DND-41 (cell line): ENCODE data around the gene HOXB4.

Experiments used
- ATAC-seq: fragments of 200-7000 bp; cut with Tn5 transposase; 3 replicates; pipeline ENCODE4 v1.9.1; 2021; ENCODE audit warnings: low read depth; ENCODE audit not compliant: insufficient read depth
- DNase-seq: peaks from one replicate; pipeline ENCODE4 v3.0.0-alpha.2; 2020
- H2AFZ ChIP-seq: 2 replicates; pipeline ENCODE4 v1.6.0; 2012; ENCODE audit warnings: low read depth, low read length
- H3K27ac ChIP-seq: 2 replicates; pipeline ENCODE4 v1.5.1; 2012; ENCODE audit warnings: low read length, inconsistent platforms
- H3K27me3 ChIP-seq: fragments of 200-600 bp; sonication (generic); 2 replicates; pipeline ENCODE4 v1.6.0; 2012; ENCODE audit warnings: low read length, mild to moderate bottlenecking, inconsistent platforms; ENCODE audit not compliant: insufficient read depth, poor library complexity
- H3K36me3 ChIP-seq: 2 replicates; pipeline ENCODE4 v1.5.1; 2012; ENCODE audit warnings: low read length, inconsistent platforms; ENCODE audit not compliant: insufficient read depth
- H3K4me1 ChIP-seq: 2 replicates; pipeline ENCODE4 v1.5.1; 2012; ENCODE audit warnings: mild to moderate bottlenecking, low read length; ENCODE audit not compliant: insufficient read depth
- H3K4me2 ChIP-seq: 2 replicates; pipeline ENCODE4 v1.6.0; 2012; ENCODE audit warnings: mild to moderate bottlenecking, moderate library complexity, low read length, inconsistent platforms; ENCODE audit not compliant: insufficient read depth
- H3K4me3 ChIP-seq, 2 experiments: fragments of 200-600 bp in 1 of 2; shearing (Covaris generic) in 1 of 2; 2 replicates each; pipeline ENCODE4 v1.5.1; 2012 to 2016; ENCODE audit warnings: inconsistent platforms in 2 of 2, low read length in 2 of 2, mild to moderate bottlenecking in 2 of 2, low read depth in 1 of 2, moderate library complexity in 1 of 2
- H3K79me2 ChIP-seq: 2 replicates; pipeline ENCODE4 v1.6.0; 2012; ENCODE audit warnings: low read length, inconsistent platforms; ENCODE audit not compliant: insufficient read depth
- H3K9ac ChIP-seq: 2 replicates; pipeline ENCODE4 v1.6.0; 2012; ENCODE audit warnings: low read depth, mild to moderate bottlenecking, inconsistent platforms, low read length, moderate library complexity
- H3K9me3 ChIP-seq: 2 replicates; pipeline ENCODE4 v1.5.1; 2012; ENCODE audit warnings: low read length, moderate library complexity, mild to moderate bottlenecking, inconsistent platforms; ENCODE audit not compliant: insufficient read depth, severe bottlenecking
- H4K20me1 ChIP-seq: 2 replicates; pipeline ENCODE4 v1.6.0; 2012; ENCODE audit warnings: low read length; ENCODE audit not compliant: insufficient read depth
- CTCF ChIP-seq: IDR thresholded peaks from 2 replicates; pipeline ENCODE4 v1.5.1; 2012; ENCODE audit warnings: borderline replicate concordance, low read length, moderate library complexity, mild to moderate bottlenecking; ENCODE audit not compliant: poor library complexity, severe bottlenecking; ENCODE audit errors: extremely low read depth
- EZH2 ChIP-seq: IDR thresholded peaks from 3 replicates; pipeline ENCODE4 v1.6.1; 2012; ENCODE audit warnings: borderline replicate concordance, low read depth, mild to moderate bottlenecking, moderate library complexity, low read length, inconsistent platforms; ENCODE audit not compliant: severe bottlenecking

Gene HOXB4

GRCh38 chr17:48582750-48583069, 4.6 kb upstream of the HOXB4 start:
- H4K20me1 ChIP-seq = peaks cover 4% of the 10 kb centered on the region; the same call in 1 of the 2 replicates
- peaks cover 6% of the 10 kb centered on the region; the same call in 1 of the 2 replicates for H3K4me1 ChIP-seq
- H3K36me3 ChIP-seq = no peaks in the 10 kb centered on the region
- H3K79me2 ChIP-seq = no peaks in the 10 kb centered on the region
- no peaks in the 10 kb centered on the region for H3K9me3 ChIP-seq
- peaks cover 17% of the 10 kb centered on the region for H3K27me3 ChIP-seq
- ATAC-seq = no peak
- no peak overlapping the region for H3K4me2 ChIP-seq
- H3K9ac ChIP-seq = no peak overlapping the region
- no peak overlapping the region for H3K4me3 ChIP-seq
- H2AFZ ChIP-seq = no peak overlapping the region
- H3K27ac ChIP-seq = no peak overlapping the region
- DNase-seq = no peak
- no peak for TF ChIP-seq EZH2
- TF ChIP-seq CTCF = no peak

- TF ChIP-seq EZH2 = no peak
- ATAC-seq (no peak), DNase-seq (no peak)
- Histone ChIP-seq H3K4me3 (no peak overlapping the region), H3K4me2 (no peak overlapping the region), H3K4me1 (no peaks in the 10 kb centered on the region), H3K36me3 (no peaks in the 10 kb centered on the region), H3K27me3 (peaks cover 5% of the 10 kb centered on the region), H3K27ac (no peak overlapping the region), H3K9me3 (no peaks in the 10 kb centered on the region), H3K9ac (no peak overlapping the region), H4K20me1 (peaks cover 4% of the 10 kb centered on the region; the same call in 1 of the 2 replicates), H3K79me2 (no peaks in the 10 kb centered on the region), H2AFZ (no peak overlapping the region)
Measured at GRCh38 chr17:48579760-48580554, 1.8 kb upstream of the HOXB4 start.

- DNase-seq (no peak), ATAC-seq (no peak)
- H2AFZ ChIP-seq = no peak overlapping the region
- H3K36me3 ChIP-seq = no peaks in the 10 kb centered on the region
- no peak overlapping the region for H3K27ac ChIP-seq
- H3K9me3 ChIP-seq = no peaks in the 10 kb centered on the region
- no peak overlapping the region for H3K9ac ChIP-seq
- H3K79me2 ChIP-seq = no peaks in the 10 kb centered on the region
- peaks cover 4% of the 10 kb centered on the region; the same call in 1 of the 2 replicates for H4K20me1 ChIP-seq
- H3K4me2 ChIP-seq = no peak overlapping the region
- no peak overlapping the region for H3K4me3 ChIP-seq
- no peaks in the 10 kb centered on the region for H3K4me1 ChIP-seq
- TF ChIP-seq EZH2 (no peak), CTCF (no peak)
- peaks cover 8% of the 10 kb centered on the region for H3K27me3 ChIP-seq
Measured at GRCh38 chr17:48579471-48579759, 1.3 kb upstream of the HOXB4 start.

GRCh38 chr17:48578616-48579470, 693 bp upstream of the HOXB4 start:
- Histone ChIP-seq H3K79me2 (no peaks in the 10 kb centered on the region), H3K27ac (no peak overlapping the region), H4K20me1 (peaks cover 4% of the 10 kb centered on the region; the same call in 1 of the 2 replicates), H3K9ac (no peak overlapping the region), H3K9me3 (no peaks in the 10 kb centered on the region), H3K36me3 (no peaks in the 10 kb centered on the region), H3K4me3 (no peak overlapping the region), H3K4me1 (no peaks in the 10 kb centered on the region), H3K4me2 (no peak overlapping the region), H2AFZ (no peak overlapping the region), H3K27me3 (peaks cover 10% of the 10 kb centered on the region)
- ATAC-seq (no peak), DNase-seq (no peak)
- TF ChIP-seq EZH2 = no peak
- no peak for TF ChIP-seq CTCF
